ENCODE measurements around the gene DKK3. TPM values are rescaled to one million over a fixed set of nuclear protein-coding genes. Genes with fewer than 3 reads are reported as not detected.
"Not testable (repeated sequence)": the region's sequence is repeated elsewhere in the genome, so short reads cannot be mapped to it uniquely, and the experiment has no call there.

DKK3 gene
- total RNA-seq, 6 experiments from 2014 or later = 518 to 872 (median 646) TPM

DNA sequence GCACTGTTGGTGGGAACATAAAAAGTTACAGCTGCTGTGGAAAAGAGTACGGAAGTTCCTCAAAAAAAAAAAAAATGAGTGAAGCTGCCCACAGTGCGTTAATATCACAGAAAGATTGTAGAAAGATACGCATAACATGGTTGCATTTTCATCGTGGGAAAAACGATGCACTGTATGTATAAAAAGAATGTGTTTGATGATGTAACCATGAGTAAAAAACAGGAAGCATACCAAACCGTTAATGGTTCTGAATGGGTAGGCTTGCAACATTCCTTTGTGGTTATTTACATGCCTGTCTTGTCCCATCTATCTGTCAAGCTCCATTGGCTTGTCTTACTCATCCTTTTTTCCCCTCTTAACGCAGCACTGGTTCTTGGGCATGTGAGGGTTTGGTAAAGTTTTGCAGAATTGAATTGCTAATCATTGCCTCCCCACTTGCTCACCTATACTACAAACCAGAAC, 33.8 kb upstream of the DKK3 start:
- peaks cover 2% of the 10 kb centered on the region; the same call in 1 of the 2 replicates for H3K27me3 Mint-ChIP-seq (ENCODE audit: insufficient read depth)
- peak overlapping the region; percentile 94 for H3K27ac Mint-ChIP-seq
- H3K9me3 Mint-ChIP-seq = peaks cover 6% of the 10 kb centered on the region

GRCh38 chr11:12040719-12041118, 32.3 kb upstream of the DKK3 start:
- H3K4me3 Mint-ChIP-seq; H3K36me3 Mint-ChIP-seq (ENCODE audit: low read depth); DNase-seq; H3K9me3 Mint-ChIP-seq; H3K27ac Mint-ChIP-seq; H3K27me3 Mint-ChIP-seq (ENCODE audit: insufficient read depth): not testable (repeated sequence)
- H3K4me1 Mint-ChIP-seq (ENCODE audit: low read depth) = peaks cover 43% of the 10 kb centered on the region

More for the DNA sequence above, 33.8 kb upstream of the DKK3 start:
- peak; percentile 98 for DNase-seq
- H3K36me3 Mint-ChIP-seq (ENCODE audit: low read depth) = peaks cover 7% of the 10 kb centered on the region; the same call in 1 of the 2 replicates
- peaks cover 58% of the 10 kb centered on the region for H3K4me1 Mint-ChIP-seq (ENCODE audit: low read depth)
- no peak for TF ChIP-seq CTCF (IDR thresholded peaks at IDR 0.05)
- H3K4me3 Mint-ChIP-seq = peak overlapping the region; percentile 51

DNA sequence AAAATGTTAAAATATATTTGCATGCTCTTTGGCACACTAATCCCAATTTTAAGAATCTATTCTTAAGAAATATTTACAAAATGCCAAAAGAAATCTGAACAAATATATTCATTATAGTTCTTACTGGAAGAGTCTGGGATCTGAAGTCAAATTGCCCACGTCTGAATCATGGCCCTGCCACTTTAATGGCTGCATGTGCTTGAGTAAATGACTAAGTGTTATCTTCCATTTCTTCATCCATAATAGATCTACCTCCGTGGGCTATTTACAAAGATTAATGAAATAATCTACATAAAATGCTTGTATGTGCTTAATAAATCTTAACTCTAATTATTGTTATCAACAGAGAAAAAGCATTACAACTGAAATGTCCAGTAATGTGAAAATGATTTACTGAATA, 24.5 kb upstream of the DKK3 start:
- H3K36me3 Mint-ChIP-seq (ENCODE audit: low read depth) = no peaks in the 10 kb centered on the region
- no peak for DNase-seq
- H3K4me3 Mint-ChIP-seq = no peak overlapping the region
- H3K27ac Mint-ChIP-seq = no peak overlapping the region
- H3K4me1 Mint-ChIP-seq (ENCODE audit: low read depth) = peaks cover 26% of the 10 kb centered on the region
- H3K9me3 Mint-ChIP-seq = no peaks in the 10 kb centered on the region
- no peaks in the 10 kb centered on the region for H3K27me3 Mint-ChIP-seq (ENCODE audit: insufficient read depth)
- TF ChIP-seq CTCF (IDR thresholded peaks at IDR 0.05) = no peak

DNA sequence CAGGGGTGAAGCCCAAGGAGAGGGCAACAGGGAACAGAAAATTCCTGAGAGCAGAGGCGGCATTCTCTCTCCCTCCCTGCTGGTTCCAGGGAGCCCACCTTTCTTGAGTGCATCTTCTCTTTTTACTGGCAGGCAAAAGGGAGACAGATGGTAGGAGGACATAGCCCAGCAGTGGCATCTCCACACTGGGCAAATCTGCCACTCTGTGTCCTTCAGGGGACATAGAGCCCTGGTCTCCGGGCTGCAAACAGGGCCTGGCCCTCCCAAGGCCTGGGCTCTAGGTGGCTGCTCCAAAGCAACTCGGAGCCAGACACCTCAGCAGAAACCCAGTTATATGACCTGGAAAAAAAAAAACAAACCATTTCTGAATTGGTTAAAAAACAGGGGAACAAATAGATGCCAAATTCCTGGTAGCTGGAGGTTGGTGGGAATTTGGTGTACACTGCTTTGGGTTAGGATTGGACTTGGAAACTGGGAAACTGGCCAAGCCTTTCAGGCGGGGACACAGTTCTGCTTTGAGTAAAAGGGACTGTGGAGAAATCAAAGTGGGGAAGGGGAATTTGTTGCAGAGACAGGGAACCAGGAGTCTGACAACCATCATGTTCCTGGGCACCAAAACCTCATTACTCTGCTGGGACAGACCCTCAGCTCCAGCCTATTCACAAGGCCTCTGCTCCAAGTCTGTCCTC, 23.6 kb upstream of the DKK3 start:
- Mint-ChIP-seq H3K36me3 (ENCODE audit: low read depth) (no peaks in the 10 kb centered on the region), H3K4me1 (ENCODE audit: low read depth) (peaks cover 26% of the 10 kb centered on the region), H3K9me3 (no peaks in the 10 kb centered on the region), H3K27ac (no peak overlapping the region), H3K4me3 (no peak overlapping the region), H3K27me3 (ENCODE audit: insufficient read depth) (no peaks in the 10 kb centered on the region; the same call in 1 of the 2 replicates)
- TF ChIP-seq CTCF (IDR thresholded peaks at IDR 0.05) = no peak
- DNase-seq = no peak

- H3K9me3 Mint-ChIP-seq = no peaks in the 10 kb centered on the region
- peaks cover 26% of the 10 kb centered on the region for H3K4me1 Mint-ChIP-seq (ENCODE audit: low read depth)
- peak; percentile 39 for DNase-seq
- no peak overlapping the region for H3K4me3 Mint-ChIP-seq
- no peaks in the 10 kb centered on the region; the same call in 1 of the 2 replicates for H3K27me3 Mint-ChIP-seq (ENCODE audit: insufficient read depth)
- no peak for TF ChIP-seq CTCF (IDR thresholded peaks at IDR 0.05)
- H3K27ac Mint-ChIP-seq = 0 out of 2 replicates have a peak overlapping the region, but pooled peaks have one; percentile 3
- no peaks in the 10 kb centered on the region for H3K36me3 Mint-ChIP-seq (ENCODE audit: low read depth)
These were observed 21.4 kb upstream of the DKK3 start for GRCh38 chr11:12029738-12030363.

GRCh38 chr11:12029119-12029518, 20.7 kb upstream of the DKK3 start:
- no peak for TF ChIP-seq CTCF (IDR thresholded peaks at IDR 0.05)

More at GRCh38 chr11:12029119-12029518, 20.7 kb upstream of the DKK3 start:
- H3K4me1 Mint-ChIP-seq (ENCODE audit: low read depth) = peaks cover 26% of the 10 kb centered on the region
- H3K9me3 Mint-ChIP-seq = peaks cover 7% of the 10 kb centered on the region
- peaks cover 7% of the 10 kb centered on the region for H3K36me3 Mint-ChIP-seq (ENCODE audit: low read depth)
- DNase-seq = no peak
- H3K27me3 Mint-ChIP-seq (ENCODE audit: insufficient read depth) = no peaks in the 10 kb centered on the region; the same call in 1 of the 2 replicates
- H3K4me3 Mint-ChIP-seq = no peak overlapping the region
- H3K27ac Mint-ChIP-seq = no peak overlapping the region

Measured in HFFc6 (cell line).